ENCODE data around the gene QSOX1. TPM values are rescaled to one million over a fixed set of nuclear protein-coding genes. Genes with fewer than 3 reads are reported as not detected.

QSOX1 gene, protein sequence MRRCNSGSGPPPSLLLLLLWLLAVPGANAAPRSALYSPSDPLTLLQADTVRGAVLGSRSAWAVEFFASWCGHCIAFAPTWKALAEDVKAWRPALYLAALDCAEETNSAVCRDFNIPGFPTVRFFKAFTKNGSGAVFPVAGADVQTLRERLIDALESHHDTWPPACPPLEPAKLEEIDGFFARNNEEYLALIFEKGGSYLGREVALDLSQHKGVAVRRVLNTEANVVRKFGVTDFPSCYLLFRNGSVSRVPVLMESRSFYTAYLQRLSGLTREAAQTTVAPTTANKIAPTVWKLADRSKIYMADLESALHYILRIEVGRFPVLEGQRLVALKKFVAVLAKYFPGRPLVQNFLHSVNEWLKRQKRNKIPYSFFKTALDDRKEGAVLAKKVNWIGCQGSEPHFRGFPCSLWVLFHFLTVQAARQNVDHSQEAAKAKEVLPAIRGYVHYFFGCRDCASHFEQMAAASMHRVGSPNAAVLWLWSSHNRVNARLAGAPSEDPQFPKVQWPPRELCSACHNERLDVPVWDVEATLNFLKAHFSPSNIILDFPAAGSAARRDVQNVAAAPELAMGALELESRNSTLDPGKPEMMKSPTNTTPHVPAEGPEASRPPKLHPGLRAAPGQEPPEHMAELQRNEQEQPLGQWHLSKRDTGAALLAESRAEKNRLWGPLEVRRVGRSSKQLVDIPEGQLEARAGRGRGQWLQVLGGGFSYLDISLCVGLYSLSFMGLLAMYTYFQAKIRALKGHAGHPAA
- total RNA-seq: 176 and 257 TPM in 2 replicates
- 225 and 263 TPM in 2 replicates for polyA plus RNA-seq

DNA sequence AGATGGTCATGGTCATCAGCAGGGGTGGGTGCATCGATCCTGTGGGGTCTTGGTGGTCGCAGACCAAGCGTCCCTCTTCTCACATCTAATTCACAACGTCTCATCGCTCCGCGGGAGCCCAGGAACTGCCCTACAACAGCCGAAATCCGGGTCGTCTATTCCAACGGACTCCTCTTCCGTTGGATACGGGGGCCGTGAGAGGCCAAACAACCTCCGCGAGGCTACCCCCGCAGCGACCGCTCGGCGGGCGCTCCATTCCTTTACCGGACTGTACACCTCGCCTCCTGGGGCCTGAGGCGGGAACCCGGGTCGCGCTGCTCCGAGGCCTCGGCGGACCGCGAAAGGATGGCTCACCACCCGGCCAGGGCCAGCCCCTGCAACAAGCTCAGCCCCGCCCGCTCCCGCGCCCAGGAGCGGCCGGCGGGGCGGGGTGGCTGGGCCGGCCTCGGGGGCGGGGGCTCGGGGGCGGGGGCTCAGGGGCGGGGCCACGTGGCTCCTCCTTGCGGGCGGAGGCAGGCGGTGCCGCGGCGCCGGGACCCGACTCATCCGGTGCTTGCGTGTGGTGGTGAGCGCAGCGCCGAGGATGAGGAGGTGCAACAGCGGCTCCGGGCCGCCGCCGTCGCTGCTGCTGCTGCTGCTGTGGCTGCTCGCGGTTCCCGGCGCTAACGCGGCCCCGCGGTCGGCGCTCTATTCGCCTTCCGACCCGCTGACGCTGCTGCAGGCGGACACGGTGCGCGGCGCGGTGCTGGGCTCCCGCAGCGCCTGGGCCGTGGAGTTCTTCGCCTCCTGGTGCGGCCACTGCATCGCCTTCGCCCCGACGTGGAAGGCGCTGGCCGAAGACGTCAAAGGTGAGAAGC lies at the start of gene QSOX1:
TSS of gene QSOX1 (plus strand) at position 545 of the 857 bp plus-strand sequence. CDS start at position 584, 39 bp downstream.
- TF ChIP-seq EZH2 (IDR thresholded peaks at IDR 0.05; ENCODE audit: borderline replicate concordance): no peak
- Histone ChIP-seq H3K4me2 (peak within 1 kb of the TSS; percentile 90), H3K4me3 (peak within 1 kb of the TSS; percentile 97), H3K9me2 (replicated peaks; ENCODE audit: insufficient read depth) (no peaks in the 10 kb centered on the region), H3K9me3 (ENCODE audit: low read depth) (no peaks in the 10 kb centered on the region), H3K79me2 (peaks cover 32% of the 10 kb centered on the region), H4K20me1 (ENCODE audit: insufficient read depth, poor library complexity, severe bottlenecking) (peaks cover 6% of the 10 kb centered on the region), H3K27me3 (no peaks in the 10 kb centered on the region), H2AFZ (peak within 1 kb of the TSS; percentile 97), H3K27ac (peak within 1 kb of the TSS; percentile 91), H3K4me1 (ENCODE audit: insufficient read depth) (peaks cover 41% of the 10 kb centered on the region), H3K36me3 (replicated peaks; ENCODE audit: insufficient read depth, low read depth) (no peaks in the 10 kb centered on the region)
- peak; percentile 95 for DNase-seq (ENCODE audit: low spot score)
- under 1% methylated on average over 68 of the region's 100 CpGs for WGBS (ENCODE audit: low lambda C conversion rate, missing lambda C conversion rate)

DNA sequence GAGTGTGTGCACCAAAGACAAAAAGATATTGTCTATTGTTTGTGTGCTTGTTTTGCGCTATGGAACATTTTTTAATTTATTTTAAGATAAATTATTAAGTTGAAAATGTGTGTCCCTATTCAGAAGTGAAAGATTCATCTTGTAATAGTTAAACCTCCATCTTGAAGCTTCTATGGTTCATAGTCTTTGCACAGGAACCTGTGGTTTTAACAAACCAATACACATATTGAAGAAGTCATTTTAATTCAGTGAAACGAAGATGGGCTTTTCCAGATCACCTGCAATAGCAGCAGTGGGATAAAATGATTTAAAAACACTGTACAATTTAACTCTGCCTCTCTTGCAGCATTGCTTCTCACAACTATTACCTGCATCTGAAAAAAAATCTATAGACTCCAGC lies 42.6 kb upstream of the QSOX1 start:
- Histone ChIP-seq H2AFZ (no peak overlapping the region), H3K27ac (no peak overlapping the region), H3K79me2 (no peaks in the 10 kb centered on the region), H3K27me3 (no peaks in the 10 kb centered on the region), H3K4me3 (no peak overlapping the region), H3K9me2 (replicated peaks; ENCODE audit: insufficient read depth) (no peaks in the 10 kb centered on the region), H3K9me3 (ENCODE audit: low read depth) (no peaks in the 10 kb centered on the region), H3K4me2 (no peak overlapping the region), H3K4me1 (ENCODE audit: insufficient read depth) (peaks cover 6% of the 10 kb centered on the region), H3K36me3 (replicated peaks; ENCODE audit: insufficient read depth, low read depth) (no peaks in the 10 kb centered on the region), H4K20me1 (ENCODE audit: insufficient read depth, poor library complexity, severe bottlenecking) (no peaks in the 10 kb centered on the region)
- WGBS (ENCODE audit: low lambda C conversion rate, missing lambda C conversion rate): 95% methylated on average over 2 of the region's 2 CpGs
- no peak for DNase-seq (ENCODE audit: low spot score)
- TF ChIP-seq EZH2phosphoT487 (IDR thresholded peaks at IDR 0.05; ENCODE audit: low read depth, severe bottlenecking, unreplicated experiment) (no peak), EZH2 (IDR thresholded peaks at IDR 0.05; ENCODE audit: borderline replicate concordance) (no peak)
- TF ChIP-seq, protein P1, sequence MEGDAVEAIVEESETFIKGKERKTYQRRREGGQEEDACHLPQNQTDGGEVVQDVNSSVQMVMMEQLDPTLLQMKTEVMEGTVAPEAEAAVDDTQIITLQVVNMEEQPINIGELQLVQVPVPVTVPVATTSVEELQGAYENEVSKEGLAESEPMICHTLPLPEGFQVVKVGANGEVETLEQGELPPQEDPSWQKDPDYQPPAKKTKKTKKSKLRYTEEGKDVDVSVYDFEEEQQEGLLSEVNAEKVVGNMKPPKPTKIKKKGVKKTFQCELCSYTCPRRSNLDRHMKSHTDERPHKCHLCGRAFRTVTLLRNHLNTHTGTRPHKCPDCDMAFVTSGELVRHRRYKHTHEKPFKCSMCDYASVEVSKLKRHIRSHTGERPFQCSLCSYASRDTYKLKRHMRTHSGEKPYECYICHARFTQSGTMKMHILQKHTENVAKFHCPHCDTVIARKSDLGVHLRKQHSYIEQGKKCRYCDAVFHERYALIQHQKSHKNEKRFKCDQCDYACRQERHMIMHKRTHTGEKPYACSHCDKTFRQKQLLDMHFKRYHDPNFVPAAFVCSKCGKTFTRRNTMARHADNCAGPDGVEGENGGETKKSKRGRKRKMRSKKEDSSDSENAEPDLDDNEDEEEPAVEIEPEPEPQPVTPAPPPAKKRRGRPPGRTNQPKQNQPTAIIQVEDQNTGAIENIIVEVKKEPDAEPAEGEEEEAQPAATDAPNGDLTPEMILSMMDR (IDR thresholded peaks at IDR 0.05; ENCODE audit: poor library complexity): no peak

DNA sequence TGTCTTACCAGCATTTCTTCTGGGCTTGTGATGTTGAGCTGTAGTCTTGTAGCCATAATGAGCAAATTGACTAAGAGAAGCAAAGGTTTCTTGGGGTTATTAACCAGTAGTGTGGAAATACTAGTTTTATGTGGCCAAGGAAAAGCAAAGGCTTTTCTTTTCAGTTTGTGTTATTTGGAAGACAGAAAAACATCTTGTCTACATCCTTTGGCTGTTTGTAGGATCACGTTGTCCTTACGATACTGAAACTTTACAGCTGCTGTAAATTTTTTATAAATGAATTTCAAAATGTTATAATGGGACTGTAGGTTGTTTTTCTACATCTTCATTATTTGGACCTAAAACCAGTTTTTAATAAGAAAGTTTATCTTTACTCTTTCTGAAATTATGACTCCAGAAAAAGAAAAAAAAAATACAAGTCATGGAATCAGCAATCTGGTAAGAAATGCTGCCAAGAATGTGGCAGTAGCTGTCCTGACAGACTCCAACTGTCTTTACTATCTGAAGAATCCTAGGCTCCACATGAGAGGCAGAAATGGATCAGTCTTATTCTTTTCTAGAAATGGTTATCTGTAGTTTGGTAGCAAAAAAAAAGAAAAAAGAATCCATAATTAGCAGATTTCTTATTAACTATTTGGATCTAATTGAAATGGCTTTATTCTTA lies 41.6 kb upstream of the QSOX1 start:
- Histone ChIP-seq H3K4me2 (no peak overlapping the region), H3K36me3 (replicated peaks; ENCODE audit: insufficient read depth, low read depth) (no peaks in the 10 kb centered on the region), H3K4me1 (ENCODE audit: insufficient read depth) (peaks cover 6% of the 10 kb centered on the region), H4K20me1 (ENCODE audit: insufficient read depth, poor library complexity, severe bottlenecking) (no peaks in the 10 kb centered on the region), H3K4me3 (no peak overlapping the region), H3K79me2 (no peaks in the 10 kb centered on the region), H2AFZ (no peak overlapping the region), H3K27ac (peak overlapping the region; percentile 20), H3K9me2 (replicated peaks; ENCODE audit: insufficient read depth) (no peaks in the 10 kb centered on the region), H3K27me3 (no peaks in the 10 kb centered on the region), H3K9me3 (ENCODE audit: low read depth) (no peaks in the 10 kb centered on the region)
- TF ChIP-seq EZH2 (IDR thresholded peaks at IDR 0.05; ENCODE audit: borderline replicate concordance) (no peak), EZH2phosphoT487 (IDR thresholded peaks at IDR 0.05; ENCODE audit: low read depth, severe bottlenecking, unreplicated experiment) (no peak)
- TF ChIP-seq, protein P1 (IDR thresholded peaks at IDR 0.05; ENCODE audit: poor library complexity): no peak
- WGBS (ENCODE audit: low lambda C conversion rate, missing lambda C conversion rate): 91% methylated on average over 2 of the region's 2 CpGs
- DNase-seq (ENCODE audit: low spot score): no peak

Data from hepatocyte (in vitro differentiated cells).